Glutamatergic neuron (in vitro differentiated cells): ENCODE measurements around the gene MTPN. TPM values are rescaled to one million over a fixed set of nuclear protein-coding genes. Genes with fewer than 3 reads are reported as not detected.
A peak's percentile ranks its signal among the peaks of the same experiment; 100 is the strongest.

Experiments used
- DNase-seq: peaks from one replicate; pipeline ENCODE4 v3.0.0; 2022
- H3K27ac Mint-ChIP-seq: one replicate; pipeline ENCODE4 v1.8.0; 2020; ENCODE audit warnings: mild to moderate bottlenecking, mixed read lengths, inconsistent platforms; ENCODE audit not compliant: unreplicated experiment
- H3K27me3 Mint-ChIP-seq: one replicate; pipeline ENCODE4 v1.8.0; 2020; ENCODE audit warnings: mild to moderate bottlenecking, moderate library complexity, mixed read lengths, inconsistent platforms; ENCODE audit not compliant: unreplicated experiment
- H3K36me3 Mint-ChIP-seq: one replicate; pipeline ENCODE4 v1.8.0; 2020; ENCODE audit warnings: mild to moderate bottlenecking, mixed read lengths, inconsistent platforms; ENCODE audit not compliant: unreplicated experiment
- H3K4me1 Mint-ChIP-seq: one replicate; pipeline ENCODE4 v1.8.0; 2020; ENCODE audit warnings: mild to moderate bottlenecking, low read depth, mixed read lengths, inconsistent platforms; ENCODE audit not compliant: unreplicated experiment
- H3K4me3 Mint-ChIP-seq: one replicate; pipeline ENCODE4 v1.8.0; 2020; ENCODE audit warnings: mild to moderate bottlenecking, mixed read lengths, inconsistent platforms; ENCODE audit not compliant: unreplicated experiment
- H3K9me3 Mint-ChIP-seq: one replicate; pipeline ENCODE4 v1.8.0; 2020; ENCODE audit warnings: mild to moderate bottlenecking, moderate library complexity, mixed read lengths, inconsistent platforms; ENCODE audit not compliant: unreplicated experiment
- CTCF ChIP-seq: fragments of 200-600 bp; sonication (generic); IDR thresholded peaks from one replicate; pipeline ENCODE4 v1.5.0; 2021; ENCODE audit not compliant: partially characterized antibody, unreplicated experiment
- total RNA-seq: library from RNA; stranded (reverse); fragmentation: NEBNext Ultra II Directional; extraction: Animal tissue kit (Norgen Biotek cat#: 25700); gene quantifications from one replicate; pipeline ENCODE4 v1.2.1, GENCODE V29; 2021; ENCODE audit not compliant: unreplicated experiment

The MTPN gene
- total RNA-seq, 1 donor from 2014 or later: 181 TPM

- peaks cover 7% of the 10 kb centered on the region for H3K9me3 Mint-ChIP-seq
- H3K4me1 Mint-ChIP-seq: peaks cover 11% of the 10 kb centered on the region
- TF ChIP-seq CTCF: no peak
- H3K27me3 Mint-ChIP-seq: peaks cover 11% of the 10 kb centered on the region
- no peak overlapping the region for H3K4me3 Mint-ChIP-seq
- DNase-seq: no peak
- peaks cover 5% of the 10 kb centered on the region for H3K36me3 Mint-ChIP-seq
- H3K27ac Mint-ChIP-seq: peak overlapping the region; percentile 17
These were observed 77.1 kb downstream of the MTPN start for GRCh38 chr7:135900065-135900546.

- Mint-ChIP-seq H3K4me3 (no peak overlapping the region), H3K36me3 (peaks cover 5% of the 10 kb centered on the region), H3K9me3 (peaks cover 7% of the 10 kb centered on the region), H3K27ac (peak overlapping the region; percentile 21), H3K27me3 (peaks cover 10% of the 10 kb centered on the region), H3K4me1 (peaks cover 11% of the 10 kb centered on the region)
- no peak for TF ChIP-seq CTCF
- DNase-seq: no peak
These were observed 77.6 kb downstream of the MTPN start for GRCh38 chr7:135899458-135900064.

- peak; percentile 55 for DNase-seq
- no peak overlapping the region for H3K4me3 Mint-ChIP-seq
- peaks cover 6% of the 10 kb centered on the region for H3K27me3 Mint-ChIP-seq
- no peaks in the 10 kb centered on the region for H3K36me3 Mint-ChIP-seq
- peak overlapping the region; percentile 93 for H3K27ac Mint-ChIP-seq
- H3K9me3 Mint-ChIP-seq: peaks cover 7% of the 10 kb centered on the region
- H3K4me1 Mint-ChIP-seq: peaks cover 11% of the 10 kb centered on the region
- no peak for TF ChIP-seq CTCF
These were observed 78.9 kb downstream of the MTPN start for GRCh38 chr7:135898226-135898625.

- H3K4me3 Mint-ChIP-seq: no peak overlapping the region
- peaks cover 11% of the 10 kb centered on the region for H3K4me1 Mint-ChIP-seq
- no peak overlapping the region for H3K27ac Mint-ChIP-seq
- DNase-seq: no peak
- H3K27me3 Mint-ChIP-seq: peaks cover 6% of the 10 kb centered on the region
- TF ChIP-seq CTCF: no peak
- H3K9me3 Mint-ChIP-seq: peaks cover 7% of the 10 kb centered on the region
- no peaks in the 10 kb centered on the region for H3K36me3 Mint-ChIP-seq
These were observed 82.3 kb downstream of the MTPN start for GRCh38 chr7:135894816-135895215.

GRCh38 chr7:135889823-135890222, 87.3 kb downstream of the MTPN start:
- H3K4me1 Mint-ChIP-seq: no peaks in the 10 kb centered on the region
- no peak for DNase-seq
- no peaks in the 10 kb centered on the region for H3K27me3 Mint-ChIP-seq
- H3K27ac Mint-ChIP-seq: no peak overlapping the region
- no peaks in the 10 kb centered on the region for H3K36me3 Mint-ChIP-seq
- TF ChIP-seq CTCF: no peak
- H3K9me3 Mint-ChIP-seq: no peaks in the 10 kb centered on the region
- no peak overlapping the region for H3K4me3 Mint-ChIP-seq
